AG09319 (cell line): ENCODE measurements around the gene LAMC2.

Source experiments
- DNase-seq: peaks from one replicate; pipeline ENCODE4 v3.0.0-alpha.2; 2010; ENCODE audit warnings: low read depth; ENCODE audit errors: extremely low read depth
- CTCF ChIP-seq: IDR thresholded peaks from 2 replicates; pipeline ENCODE4 v1.5.1; 2011; ENCODE audit warnings: low read depth, mild to moderate bottlenecking, inconsistent platforms, low read length, moderate library complexity

The LAMC2 gene

GRCh38 chr1:183285746-183286145 lies 99.7 kb downstream of the LAMC2 start:
- TF ChIP-seq CTCF = no peak
- no peak for DNase-seq

- DNase-seq = no peak
- TF ChIP-seq CTCF = no peak
Observed at GRCh38 chr1:183287191-183287675, 101.2 kb downstream of the LAMC2 start.

- TF ChIP-seq CTCF = no peak
- DNase-seq = no peak
Observed at GRCh38 chr1:183288583-183288982, 102.5 kb downstream of the LAMC2 start.

- TF ChIP-seq CTCF = no peak
- DNase-seq = no peak
Observed at GRCh38 chr1:183289051-183289496, 103.0 kb downstream of the LAMC2 start.

- TF ChIP-seq CTCF = no peak
- no peak for DNase-seq
Observed at GRCh38 chr1:183290628-183291027, 104.6 kb downstream of the LAMC2 start.

- DNase-seq = no peak
- no peak for TF ChIP-seq CTCF
Observed at GRCh38 chr1:183291216-183291762, 105.2 kb downstream of the LAMC2 start.

GRCh38 chr1:183291802-183292514 lies 105.9 kb downstream of the LAMC2 start:
- no peak for TF ChIP-seq CTCF
- DNase-seq = no peak
